ENCODE measurements around the gene DEPDC5.
"Not testable (repeated sequence)": the region's sequence is repeated elsewhere in the genome, so short reads cannot be mapped to it uniquely, and the experiment has no call there.

DEPDC5 gene

GRCh38 chr22:31753634-31754501 lies at the start of gene DEPDC5:
TSS of gene DEPDC5 (plus strand) at chr22:31754019. CDS start at chr22:31754922, 903 bp downstream.
- peak; percentile 92 for DNase-seq (ENCODE audit: low read depth)

DNA sequence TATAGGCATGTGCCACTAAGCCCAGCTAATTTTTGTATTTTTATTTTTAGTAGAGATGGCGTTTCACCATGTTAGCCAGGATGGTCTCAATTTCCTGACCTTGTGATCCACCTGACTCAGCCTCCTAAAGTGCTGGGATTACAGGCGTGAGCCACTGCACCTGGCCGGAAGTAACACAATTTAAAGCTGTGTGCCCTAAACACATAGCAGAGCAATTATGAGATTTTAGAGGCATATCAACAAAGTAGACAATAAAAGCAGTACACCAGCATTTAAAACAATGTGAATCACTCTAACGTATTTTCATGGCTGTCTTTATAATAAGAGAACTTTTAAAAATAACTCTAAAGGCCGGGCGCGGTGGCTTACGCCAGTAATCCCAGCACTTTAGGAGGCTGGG lies 46.3 kb upstream of the DEPDC5 start:
- no peak for DNase-seq (ENCODE audit: low read depth)

- not testable (repeated sequence) for DNase-seq (ENCODE audit: low read depth)
Observed at GRCh38 chr22:31711226-31711625, 42.6 kb upstream of the DEPDC5 start.

- DNase-seq (ENCODE audit: low read depth), result no peak
Observed at GRCh38 chr22:31715147-31715778, 38.6 kb upstream of the DEPDC5 start.

DNA sequence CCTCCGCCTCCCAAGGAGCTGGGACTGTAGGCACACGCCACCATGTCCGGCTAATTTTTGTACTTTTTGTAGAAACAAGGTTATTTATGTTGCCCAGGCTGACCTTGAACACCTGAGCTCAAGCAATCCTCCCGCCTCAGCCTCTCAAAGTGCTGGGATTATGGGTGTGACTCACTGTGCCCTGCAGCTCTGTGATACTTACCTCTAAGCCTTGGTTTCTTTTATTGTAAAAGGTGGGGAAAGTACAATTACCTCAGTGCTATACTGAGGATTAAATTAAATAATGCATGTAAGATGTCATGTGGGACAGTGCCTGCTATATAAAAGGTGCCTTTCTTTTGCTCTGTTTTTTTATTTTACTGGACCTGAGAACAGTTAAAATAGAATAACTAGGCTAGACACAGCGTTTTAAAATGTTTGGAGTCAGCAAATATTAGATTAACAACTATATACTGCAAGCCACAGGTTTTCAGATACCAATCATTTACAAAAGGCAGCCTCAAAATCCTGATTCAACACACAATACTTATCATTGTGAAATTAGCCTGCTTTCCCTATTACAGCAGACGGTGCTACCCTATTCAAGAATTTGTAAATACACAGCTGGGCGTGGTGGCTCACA lies 33.9 kb upstream of the DEPDC5 start:
- DNase-seq (ENCODE audit: low read depth), result no peak

GRCh38 chr22:31723723-31724122 lies 30.1 kb upstream of the DEPDC5 start:
- DNase-seq (ENCODE audit: low read depth), result no peak

DNA sequence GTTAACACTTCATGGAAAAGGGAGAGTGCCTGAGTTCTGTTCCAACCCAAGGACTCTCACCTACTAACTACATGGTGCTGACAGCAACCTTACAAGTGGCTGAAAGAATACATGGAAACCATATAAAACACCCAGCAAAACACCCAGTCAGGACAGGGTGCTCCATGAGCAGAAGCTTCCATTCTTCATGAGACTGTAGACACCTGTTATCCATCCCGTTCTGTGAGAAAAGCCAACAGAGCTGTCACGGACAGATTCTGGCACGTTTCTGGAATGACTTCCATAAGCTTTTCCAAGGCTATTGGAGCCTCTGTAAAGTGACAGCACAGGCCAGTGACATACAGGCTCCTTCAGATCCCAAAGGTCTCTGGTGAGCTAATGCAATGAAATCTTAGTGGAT lies 27.1 kb upstream of the DEPDC5 start:
- no peak for DNase-seq (ENCODE audit: low read depth)

GRCh38 chr22:31728857-31729256 lies 25.0 kb upstream of the DEPDC5 start:
- no peak for DNase-seq (ENCODE audit: low read depth)

- no peak for DNase-seq (ENCODE audit: low read depth)
Observed at GRCh38 chr22:31730344-31730711, 23.5 kb upstream of the DEPDC5 start.

DNA sequence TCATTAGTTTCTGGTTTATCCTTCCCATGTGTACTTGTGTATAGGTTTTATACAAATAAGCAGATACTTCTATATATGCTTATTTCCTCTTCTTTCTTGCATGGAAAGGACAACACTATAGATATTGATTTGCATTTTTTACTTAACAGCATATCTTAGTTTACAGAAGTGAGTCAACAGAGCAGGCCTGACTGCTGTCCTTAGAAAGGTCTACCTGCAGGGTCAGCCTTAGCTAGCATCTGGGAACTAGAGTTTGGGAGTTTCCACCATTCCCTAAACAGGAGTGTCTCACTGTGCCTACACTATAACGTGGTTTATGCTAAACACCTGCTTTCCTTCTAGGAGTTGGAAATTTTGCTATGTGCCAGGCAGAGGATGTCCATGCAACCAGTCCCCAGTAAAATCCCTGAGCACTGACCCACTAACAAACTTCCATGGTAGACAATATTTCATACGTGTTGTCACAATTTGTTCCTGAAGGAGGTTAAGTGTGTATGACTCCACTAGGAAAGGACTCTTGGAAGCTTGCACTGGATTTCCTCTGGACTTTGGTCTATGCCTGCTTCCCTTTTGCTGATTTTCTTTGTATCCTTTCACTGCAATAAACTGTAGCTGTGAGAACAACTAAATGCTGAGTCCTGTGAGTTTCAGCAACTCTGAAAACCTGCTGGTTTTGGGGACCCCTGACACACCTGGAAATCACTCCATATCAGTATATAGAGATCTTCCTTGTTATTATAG lies 21.6 kb upstream of the DEPDC5 start:
- no peak for DNase-seq (ENCODE audit: low read depth)

- DNase-seq (ENCODE audit: low read depth), result no peak
Observed at GRCh38 chr22:31733580-31734079, 20.2 kb upstream of the DEPDC5 start.

DNA sequence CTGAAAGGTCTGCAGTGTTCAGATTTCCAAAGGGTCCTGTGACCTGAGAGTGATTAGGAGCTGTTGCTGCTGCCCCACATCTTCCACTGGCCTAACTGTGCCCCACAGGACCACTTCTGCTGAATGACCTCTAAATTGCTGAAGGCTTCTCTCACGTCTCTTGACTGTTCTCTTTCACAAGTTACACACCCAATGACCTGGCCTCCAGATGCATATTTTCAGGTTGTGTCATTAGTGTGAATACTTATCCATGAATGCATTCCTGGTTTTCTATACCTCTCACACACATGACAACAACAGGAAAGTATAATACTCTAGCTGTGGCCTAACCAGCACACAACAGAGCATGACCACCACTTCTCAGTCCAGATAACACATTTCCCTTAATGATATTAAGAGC lies 19.3 kb upstream of the DEPDC5 start:
- no peak for DNase-seq (ENCODE audit: low read depth)

DNA sequence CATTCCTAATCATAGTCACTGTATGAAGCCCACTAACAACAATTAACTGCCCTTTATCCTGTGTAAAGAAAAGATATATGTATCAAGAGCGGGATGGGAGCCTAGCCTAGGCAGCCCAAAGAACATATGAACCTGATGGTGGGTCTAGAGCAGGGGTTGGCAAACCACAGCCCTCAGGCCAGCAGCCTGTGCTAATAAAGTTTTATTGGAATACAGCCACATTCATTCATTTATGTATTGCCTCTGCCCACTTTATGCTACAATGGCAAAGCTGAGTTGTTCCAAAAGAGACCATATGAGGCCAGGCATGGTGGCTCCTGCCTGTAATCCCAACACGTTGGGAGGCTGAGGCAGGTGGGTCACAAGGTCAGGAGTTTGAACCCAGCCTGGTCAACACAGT lies 17.4 kb upstream of the DEPDC5 start:
- DNase-seq (ENCODE audit: low read depth), result no peak

GRCh38 chr22:31737932-31738331 lies 15.9 kb upstream of the DEPDC5 start:
- no peak for DNase-seq (ENCODE audit: low read depth)

GRCh38 chr22:31738566-31738965 lies 15.3 kb upstream of the DEPDC5 start:
- no peak for DNase-seq (ENCODE audit: low read depth)

GRCh38 chr22:31739795-31740201 lies 14.0 kb upstream of the DEPDC5 start:
- DNase-seq (ENCODE audit: low read depth), result no peak

DNA sequence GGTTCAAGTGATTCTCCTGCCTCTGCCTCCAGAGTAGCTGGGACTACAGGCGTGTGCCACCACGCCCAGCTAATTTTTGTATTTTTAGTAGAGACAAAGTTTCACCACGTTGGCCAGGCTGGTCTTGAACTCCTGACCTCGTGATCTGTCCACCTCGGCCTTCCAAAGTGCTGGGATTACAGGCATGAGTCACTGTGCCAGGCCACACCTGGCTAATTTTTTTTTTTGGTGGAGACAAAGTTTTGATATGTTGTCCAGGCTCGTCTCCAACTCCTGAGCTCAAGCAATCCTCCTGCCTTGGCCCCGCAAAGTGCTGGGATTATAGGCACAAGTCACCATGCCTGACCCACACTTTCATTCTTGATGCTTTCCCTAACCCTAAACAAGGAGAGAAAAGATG lies 13.5 kb upstream of the DEPDC5 start:
- not testable (repeated sequence) for DNase-seq (ENCODE audit: low read depth)

GRCh38 chr22:31742115-31742514 lies 11.7 kb upstream of the DEPDC5 start:
- no peak for DNase-seq (ENCODE audit: low read depth)

DNA sequence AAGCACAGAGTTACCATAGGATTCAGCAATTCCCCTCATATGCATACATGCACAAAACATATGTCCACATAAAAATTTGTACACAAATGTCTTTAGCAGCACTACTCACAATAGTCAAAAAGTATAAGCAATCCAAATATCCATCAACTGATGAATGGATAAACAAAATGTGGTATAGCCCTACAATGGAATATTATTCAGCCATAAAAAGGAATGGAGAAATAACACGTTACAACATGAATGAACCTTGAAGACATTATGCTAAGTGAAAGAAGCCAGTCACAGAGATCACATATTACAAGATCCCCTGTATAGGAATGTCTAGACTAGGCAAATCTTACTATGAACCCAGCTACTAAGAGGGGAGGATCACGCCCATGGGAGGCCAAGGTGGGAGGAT lies 11.1 kb upstream of the DEPDC5 start:
- no peak for DNase-seq (ENCODE audit: low read depth)

DNA sequence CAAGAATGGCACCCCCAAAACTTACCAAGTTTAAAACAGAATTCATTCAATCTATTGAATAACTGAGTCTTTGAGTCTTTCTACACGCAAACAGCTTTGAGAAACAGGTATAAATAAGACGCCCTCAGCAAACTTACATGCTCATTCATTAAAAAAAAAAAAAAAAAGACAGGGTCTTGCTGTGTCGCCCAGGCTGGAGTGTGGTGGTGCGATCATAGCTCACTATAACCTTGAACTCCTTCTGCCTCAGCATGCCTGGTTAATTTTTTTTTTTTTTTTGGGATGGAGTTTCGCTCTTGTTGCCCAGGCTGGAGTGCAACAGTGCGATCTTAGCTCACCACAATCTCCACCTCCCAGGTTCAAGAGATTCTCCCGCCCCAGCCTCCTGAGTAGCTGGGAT lies 9.9 kb upstream of the DEPDC5 start:
- DNase-seq (ENCODE audit: low read depth), result no peak

GRCh38 chr22:31747441-31747840 lies 6.4 kb upstream of the DEPDC5 start:
- no peak for DNase-seq (ENCODE audit: low read depth)

GRCh38 chr22:31748490-31748889 lies 5.3 kb upstream of the DEPDC5 start:
- no peak for DNase-seq (ENCODE audit: low read depth)
